Panc1 (cell line): ENCODE measurements around the gene IFNA1. TPM values are rescaled to one million over a fixed set of nuclear protein-coding genes. Genes with fewer than 3 reads are reported as not detected.

ENCODE experiments used
- ATAC-seq: fragments of 200-7000 bp; cut with Tn5 transposase; 2 replicates; pipeline ENCODE4 v1.9.1; 2020; ENCODE audit warnings: mild to moderate bottlenecking, moderate library complexity
- BruUV-seq: library from RNA; stranded (reverse); fragments of 400-500 nt; replicated peaks from 2 replicates; lab custom pipeline; 2021; lab: Mats Ljungman, UMichigan
- CTCF ChIA-PET: fragments of 300-600 bp; sonication (Branson Sonifier 250); formaldehyde crosslinking; loops from one replicate; lab custom pipeline; 2022; ENCODE audit warnings: antibody characterized with exemption; lab: Charles Lee
- POLR2A ChIA-PET: fragments of 300-600 bp; sonication (Branson Sonifier 250); formaldehyde crosslinking; loops from one replicate; lab custom pipeline; 2022; ENCODE audit warnings: antibody characterized with exemption; lab: Charles Lee
- DNase-seq: peaks from one replicate; pipeline ENCODE4 v3.0.0-alpha.2; 2010; ENCODE audit warnings: low read depth, low spot score
- H3K27ac ChIP-seq: 2 replicates; pipeline ENCODE4 v1.5.1; 2011; ENCODE audit warnings: mild to moderate bottlenecking, low read length, inconsistent platforms
- H3K27me3 ChIP-seq: fragments of 200-500 bp; sonication (Bioruptor generic); 2 replicates; pipeline ENCODE4 v1.6.0; 2014; ENCODE audit warnings: low read length, inconsistent platforms; ENCODE audit not compliant: control insufficient read depth, insufficient read depth
- H3K36me3 ChIP-seq: fragments of 200-500 bp; sonication (Bioruptor generic); 2 replicates; pipeline ENCODE4 v1.5.1; 2014; ENCODE audit warnings: inconsistent platforms, mild to moderate bottlenecking, low read length, moderate library complexity; ENCODE audit not compliant: control insufficient read depth, insufficient read depth
- H3K4me1 ChIP-seq: 2 replicates; pipeline ENCODE4 v1.5.1; 2011; ENCODE audit warnings: inconsistent platforms, mild to moderate bottlenecking, low read length, moderate library complexity; ENCODE audit not compliant: control insufficient read depth, insufficient read depth
- H3K4me3 ChIP-seq, 2 experiments: 2 replicates each; pipeline ENCODE4 v1.5.1; 2011 to 2012; ENCODE audit warnings: low read depth in 2 of 2, low read length in 2 of 2, mild to moderate bottlenecking in 2 of 2, inconsistent platforms in 1 of 2, moderate library complexity in 1 of 2
- H3K9me3 ChIP-seq: fragments of 200-500 bp; sonication (Bioruptor generic); 2 replicates; pipeline ENCODE4 v1.5.1; 2014; ENCODE audit warnings: low read depth, mild to moderate bottlenecking, inconsistent platforms, low read length, moderate library complexity; ENCODE audit not compliant: control insufficient read depth, insufficient read depth
- POLR2AphosphoS5 ChIP-seq: IDR thresholded peaks from 2 replicates; pipeline ENCODE4 v1.6.1; 2012; ENCODE audit warnings: mild to moderate bottlenecking, low read depth, low read length, moderate library complexity
- SIN3A ChIP-seq: IDR thresholded peaks from 2 replicates; pipeline ENCODE4 v1.6.1; 2012; ENCODE audit warnings: low read depth, mild to moderate bottlenecking, low read length, moderate library complexity, borderline replicate concordance; ENCODE audit not compliant: insufficient read depth
- TCF7L2 ChIP-seq: IDR thresholded peaks from 2 replicates; pipeline ENCODE4 v1.6.1; 2011; ENCODE audit warnings: mild to moderate bottlenecking, low read depth, low read length, inconsistent platforms
- in situ Hi-C: cut with HindIII; loops from 2 replicates; pipeline ENCODE4 v1.10.0; 2016; ENCODE audit warnings: low sequenced_read_pairs, low pct_unique_long_range_greater_than_20kb
- intact Hi-C: fragments of 100-400 bp; cut with micrococcal nuclease; formaldehyde crosslinking; loops from one replicate; pipeline ENCODE4 v1.10.0; 2022; ENCODE audit not compliant: unreplicated experiment
- total RNA-seq: library from RNA; stranded (reverse); gene quantifications from one replicate; pipeline ENCODE4 v1.2.1, GENCODE V29; 2021; ENCODE audit not compliant: unreplicated experiment
- TF ChIP-seq, protein P1 (sequence below): fragments of 450-650 bp; IDR thresholded peaks from 2 replicates; pipeline ENCODE4 v1.5.1; 2017; ENCODE audit warnings: mild to moderate bottlenecking
- TF ChIP-seq, protein P2 (sequence below), 2 experiments: IDR thresholded peaks; 2 replicates each; pipeline ENCODE4 v1.6.1; 2011 to 2012; ENCODE audit warnings: low read depth in 2 of 2, control low read depth in 1 of 2, low read length in 1 of 2, mild to moderate bottlenecking in 1 of 2, moderate library complexity in 1 of 2; ENCODE audit not compliant: insufficient read depth in 1 of 2

IFNA1 gene
- total RNA-seq, 1 experiment from 2014 or later, result not detected

GRCh38 chr9:21408817-21409216, 31.4 kb upstream of the IFNA1 start, which contains the start of gene IFNA8:
Gene IFNA8, plus strand, starts transcription at chr9:21409117. Its CDS starts 60 bp downstream, at chr9:21409177.
- Histone ChIP-seq H3K9me3 (no peaks in the 10 kb centered on the region), H3K27me3 (no peaks in the 10 kb centered on the region), H3K4me1 (no peaks in the 10 kb centered on the region), H3K27ac (no peak within 1 kb of the TSS), H3K36me3 (no peaks in the 10 kb centered on the region; the same call in 1 of the 2 replicates), H3K4me3 (no peak within 1 kb of the TSS)
- intact Hi-C loops (no loop called here), in situ Hi-C loops (no loop called here)
- no TSS peak for BruUV-seq
- ChIA-PET POLR2A (no interaction called here), CTCF (no interaction called here)
- TF ChIP-seq TCF7L2, result no peak
- TF ChIP-seq POLR2AphosphoS5, result no peak
- TF ChIP-seq, protein P1, sequence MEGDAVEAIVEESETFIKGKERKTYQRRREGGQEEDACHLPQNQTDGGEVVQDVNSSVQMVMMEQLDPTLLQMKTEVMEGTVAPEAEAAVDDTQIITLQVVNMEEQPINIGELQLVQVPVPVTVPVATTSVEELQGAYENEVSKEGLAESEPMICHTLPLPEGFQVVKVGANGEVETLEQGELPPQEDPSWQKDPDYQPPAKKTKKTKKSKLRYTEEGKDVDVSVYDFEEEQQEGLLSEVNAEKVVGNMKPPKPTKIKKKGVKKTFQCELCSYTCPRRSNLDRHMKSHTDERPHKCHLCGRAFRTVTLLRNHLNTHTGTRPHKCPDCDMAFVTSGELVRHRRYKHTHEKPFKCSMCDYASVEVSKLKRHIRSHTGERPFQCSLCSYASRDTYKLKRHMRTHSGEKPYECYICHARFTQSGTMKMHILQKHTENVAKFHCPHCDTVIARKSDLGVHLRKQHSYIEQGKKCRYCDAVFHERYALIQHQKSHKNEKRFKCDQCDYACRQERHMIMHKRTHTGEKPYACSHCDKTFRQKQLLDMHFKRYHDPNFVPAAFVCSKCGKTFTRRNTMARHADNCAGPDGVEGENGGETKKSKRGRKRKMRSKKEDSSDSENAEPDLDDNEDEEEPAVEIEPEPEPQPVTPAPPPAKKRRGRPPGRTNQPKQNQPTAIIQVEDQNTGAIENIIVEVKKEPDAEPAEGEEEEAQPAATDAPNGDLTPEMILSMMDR, result no peak
- TF ChIP-seq SIN3A, result no peak
- TF ChIP-seq, protein P2, sequence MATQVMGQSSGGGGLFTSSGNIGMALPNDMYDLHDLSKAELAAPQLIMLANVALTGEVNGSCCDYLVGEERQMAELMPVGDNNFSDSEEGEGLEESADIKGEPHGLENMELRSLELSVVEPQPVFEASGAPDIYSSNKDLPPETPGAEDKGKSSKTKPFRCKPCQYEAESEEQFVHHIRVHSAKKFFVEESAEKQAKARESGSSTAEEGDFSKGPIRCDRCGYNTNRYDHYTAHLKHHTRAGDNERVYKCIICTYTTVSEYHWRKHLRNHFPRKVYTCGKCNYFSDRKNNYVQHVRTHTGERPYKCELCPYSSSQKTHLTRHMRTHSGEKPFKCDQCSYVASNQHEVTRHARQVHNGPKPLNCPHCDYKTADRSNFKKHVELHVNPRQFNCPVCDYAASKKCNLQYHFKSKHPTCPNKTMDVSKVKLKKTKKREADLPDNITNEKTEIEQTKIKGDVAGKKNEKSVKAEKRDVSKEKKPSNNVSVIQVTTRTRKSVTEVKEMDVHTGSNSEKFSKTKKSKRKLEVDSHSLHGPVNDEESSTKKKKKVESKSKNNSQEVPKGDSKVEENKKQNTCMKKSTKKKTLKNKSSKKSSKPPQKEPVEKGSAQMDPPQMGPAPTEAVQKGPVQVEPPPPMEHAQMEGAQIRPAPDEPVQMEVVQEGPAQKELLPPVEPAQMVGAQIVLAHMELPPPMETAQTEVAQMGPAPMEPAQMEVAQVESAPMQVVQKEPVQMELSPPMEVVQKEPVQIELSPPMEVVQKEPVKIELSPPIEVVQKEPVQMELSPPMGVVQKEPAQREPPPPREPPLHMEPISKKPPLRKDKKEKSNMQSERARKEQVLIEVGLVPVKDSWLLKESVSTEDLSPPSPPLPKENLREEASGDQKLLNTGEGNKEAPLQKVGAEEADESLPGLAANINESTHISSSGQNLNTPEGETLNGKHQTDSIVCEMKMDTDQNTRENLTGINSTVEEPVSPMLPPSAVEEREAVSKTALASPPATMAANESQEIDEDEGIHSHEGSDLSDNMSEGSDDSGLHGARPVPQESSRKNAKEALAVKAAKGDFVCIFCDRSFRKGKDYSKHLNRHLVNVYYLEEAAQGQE (IDR thresholded peaks at IDR 0.05; ENCODE audit: insufficient read depth in 1 of 2, low read depth in 2 of 2, low read length in 1 of 2), result no peak
- DNase-seq (no peak), ATAC-seq (no peak)

DNA sequence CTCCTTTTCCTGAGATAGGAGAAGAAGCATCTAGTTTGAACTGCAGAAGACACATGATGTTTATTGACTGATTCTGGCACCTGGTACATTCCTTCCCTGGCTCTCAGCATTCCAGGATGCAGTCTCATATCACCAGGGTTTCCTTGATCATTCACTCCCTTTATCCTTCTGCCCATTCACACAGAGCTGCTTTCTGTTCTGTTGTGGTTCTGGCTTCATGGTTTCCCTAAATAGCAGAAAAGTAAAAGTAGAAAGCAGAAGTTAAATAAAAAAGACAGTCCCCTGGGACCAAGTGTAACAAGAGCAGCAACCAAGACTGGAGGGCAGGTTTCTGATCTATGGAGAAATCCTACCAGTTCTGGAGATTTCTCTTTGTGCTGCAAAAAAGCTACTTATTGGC, 28.1 kb upstream of the IFNA1 start:
- no TSS peak for BruUV-seq
- Histone ChIP-seq H3K36me3 (no peaks in the 10 kb centered on the region), H3K27me3 (no peaks in the 10 kb centered on the region), H3K27ac (no peak overlapping the region), H3K9me3 (no peaks in the 10 kb centered on the region), H3K4me1 (no peaks in the 10 kb centered on the region), H3K4me3 (no peak overlapping the region)
- CTCF ChIA-PET, result no interaction called here
- TF ChIP-seq, protein P2 (IDR thresholded peaks at IDR 0.05; ENCODE audit: insufficient read depth in 1 of 2, low read depth in 2 of 2, low read length in 1 of 2), result no peak
- TF ChIP-seq POLR2AphosphoS5, result no peak
- TF ChIP-seq TCF7L2, result no peak
- TF ChIP-seq, protein P1, result no peak
- no peak for TF ChIP-seq SIN3A
- POLR2A ChIA-PET, result no interaction called here
- ATAC-seq, result no peak
- DNase-seq, result no peak
- intact Hi-C loops, result no loop called here
- in situ Hi-C loops, result no loop called here
